Stimulated activated CD8-positive, alpha-beta memory T cell treated with anti-CD3 and anti-CD28 coated beads, Interleukin-12 subunit alpha, Interleukin-12 subunit beta, amount 100 ng/mL, for 4 hours (primary cell): Measurements from ENCODE around the gene UNC13A.

ENCODE experiments used
- DNase-seq: peaks from one replicate; pipeline ENCODE4 v3.0.0-alpha.2; 2020; ENCODE audit warnings: low read depth

Gene UNC13A

GRCh38 chr19:17669419-17669818 is 18.7 kb downstream of the UNC13A start:
- DNase-seq = no peak

DNA sequence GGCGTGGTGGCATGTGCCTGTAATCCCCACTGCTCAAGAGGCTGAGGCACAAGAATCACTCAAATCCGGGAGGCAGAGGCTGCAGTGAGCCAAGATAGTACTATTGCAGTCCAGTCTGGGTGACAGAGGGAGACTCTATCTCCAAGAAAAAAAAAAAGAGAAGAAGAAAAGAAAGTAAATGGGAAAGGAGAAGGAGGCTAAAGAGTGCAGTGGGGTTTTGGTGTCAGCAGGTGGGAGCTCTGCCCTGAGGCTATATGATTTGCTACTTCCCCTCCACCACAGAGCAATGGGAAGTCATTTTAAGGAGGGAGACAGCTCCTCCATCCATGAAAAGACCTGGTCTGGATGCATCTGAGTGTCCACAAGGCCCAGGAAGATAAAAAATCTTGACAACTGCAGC is 23.1 kb downstream of the UNC13A start:
- no peak for DNase-seq

DNA sequence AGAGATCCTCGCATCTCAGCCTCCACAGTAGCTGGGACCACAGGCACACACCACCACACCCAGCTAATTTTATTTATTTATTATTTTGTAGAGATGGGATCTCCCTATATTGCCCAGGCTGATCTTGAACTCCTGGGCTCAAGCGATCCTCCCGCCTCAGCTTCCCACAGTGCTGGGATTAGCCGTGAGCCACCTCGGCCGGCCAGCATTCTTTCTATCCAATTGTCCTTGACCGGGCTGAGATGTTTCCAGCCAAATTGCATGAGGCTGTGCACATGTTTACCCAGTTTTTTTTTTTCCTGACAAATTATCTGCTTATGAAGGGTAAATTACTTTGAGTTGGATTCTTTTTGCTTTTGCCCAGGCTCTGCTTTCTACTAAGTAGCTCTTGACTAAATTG is 28.2 kb downstream of the UNC13A start:
- no peak for DNase-seq

DNA sequence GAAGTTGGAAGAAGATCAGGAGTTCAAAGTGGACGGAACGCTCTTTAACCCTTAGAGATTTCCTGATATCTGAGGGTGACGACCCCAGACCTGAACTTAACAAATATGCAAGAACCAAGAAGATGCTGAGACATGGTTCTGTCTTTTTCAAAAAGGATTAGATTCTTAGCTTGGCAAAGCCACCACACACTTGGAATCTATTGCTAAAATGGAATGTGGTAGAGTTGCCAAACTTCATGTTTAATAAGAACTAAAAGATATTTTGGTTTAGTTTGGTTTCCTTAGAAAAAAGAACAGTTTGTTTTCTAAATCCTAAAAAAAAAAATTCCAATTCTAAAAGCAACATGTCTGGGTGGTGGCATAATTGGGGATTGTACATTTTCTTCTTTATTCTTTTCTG is 29.5 kb downstream of the UNC13A start:
- no peak for DNase-seq

GRCh38 chr19:17658240-17658639 is 29.9 kb downstream of the UNC13A start:
- no peak for DNase-seq

GRCh38 chr19:17656970-17657369 is 31.2 kb downstream of the UNC13A start:
- no peak for DNase-seq

- no peak for DNase-seq
Measured at GRCh38 chr19:17655751-17656472, 32.2 kb downstream of the UNC13A start.

DNA sequence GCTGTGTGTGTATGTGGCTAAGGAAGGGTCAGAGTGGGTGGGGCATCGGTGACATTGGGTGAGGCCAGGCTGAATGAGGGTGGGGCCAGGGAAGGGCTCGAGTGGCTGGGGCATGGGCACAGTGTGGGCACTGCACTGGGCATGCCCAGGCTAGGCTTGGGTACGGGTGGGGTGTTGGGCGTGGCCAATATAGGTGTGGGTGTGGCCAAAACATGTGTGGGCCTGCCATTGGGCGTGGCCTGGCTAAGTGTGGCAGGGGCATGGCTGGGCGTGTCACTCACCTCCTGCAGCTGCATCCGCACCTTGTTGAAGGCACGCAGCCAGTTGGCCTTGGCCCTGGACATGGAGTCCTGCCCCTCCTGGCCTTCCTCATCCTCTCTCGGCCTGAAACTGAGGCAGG is 33.2 kb downstream of the UNC13A start:
- no peak for DNase-seq

- DNase-seq = no peak
Measured at GRCh38 chr19:17652627-17653026, 35.5 kb downstream of the UNC13A start.

DNA sequence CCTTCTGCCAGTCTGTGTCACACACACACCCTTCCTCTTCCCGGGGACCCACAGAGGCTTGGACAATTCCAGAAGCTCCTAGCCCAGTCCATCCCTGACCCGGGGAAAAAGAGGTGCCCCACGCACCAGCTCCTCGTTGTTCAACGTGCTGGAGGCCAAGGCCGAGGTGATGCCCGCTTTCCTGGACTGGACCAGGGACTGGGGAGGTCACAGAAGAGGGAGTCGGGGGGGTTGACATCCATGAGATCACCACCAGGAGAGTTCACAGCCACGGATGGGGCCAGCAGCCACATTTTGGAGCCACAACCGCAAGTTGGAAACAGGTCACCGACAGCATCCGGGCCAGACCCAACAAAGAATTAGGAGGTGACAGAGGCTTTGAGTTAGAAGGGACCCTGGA is 39.4 kb downstream of the UNC13A start:
- no peak for DNase-seq

DNA sequence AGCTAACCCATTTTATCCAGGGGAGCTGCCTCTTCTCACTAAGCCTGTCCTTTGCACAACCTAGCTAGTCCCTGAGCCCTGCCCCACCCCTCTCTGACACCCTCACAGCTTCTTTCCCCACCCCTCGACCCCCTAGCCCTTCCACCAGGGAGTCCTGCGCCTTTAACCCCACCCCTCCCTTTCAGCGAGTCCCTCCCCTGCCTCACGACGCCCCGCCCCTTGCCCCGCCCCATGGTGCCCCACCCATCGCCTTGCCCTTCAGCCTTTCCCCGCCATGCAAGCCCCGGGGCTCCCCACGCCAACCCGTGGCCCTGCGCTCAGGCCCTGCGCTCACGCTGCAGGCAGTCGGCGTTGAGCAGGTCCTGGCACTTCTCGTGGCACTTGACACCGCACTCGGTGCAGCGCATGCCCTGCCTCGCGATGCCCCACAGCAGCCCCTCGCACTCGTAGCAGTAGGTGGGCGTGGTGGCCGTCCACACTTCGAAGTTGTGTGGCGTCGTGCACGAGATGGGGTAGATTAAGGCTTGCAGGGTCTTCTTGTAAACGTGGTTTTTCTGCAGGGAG is 40.0 kb downstream of the UNC13A start:
- DNase-seq = no peak

DNA sequence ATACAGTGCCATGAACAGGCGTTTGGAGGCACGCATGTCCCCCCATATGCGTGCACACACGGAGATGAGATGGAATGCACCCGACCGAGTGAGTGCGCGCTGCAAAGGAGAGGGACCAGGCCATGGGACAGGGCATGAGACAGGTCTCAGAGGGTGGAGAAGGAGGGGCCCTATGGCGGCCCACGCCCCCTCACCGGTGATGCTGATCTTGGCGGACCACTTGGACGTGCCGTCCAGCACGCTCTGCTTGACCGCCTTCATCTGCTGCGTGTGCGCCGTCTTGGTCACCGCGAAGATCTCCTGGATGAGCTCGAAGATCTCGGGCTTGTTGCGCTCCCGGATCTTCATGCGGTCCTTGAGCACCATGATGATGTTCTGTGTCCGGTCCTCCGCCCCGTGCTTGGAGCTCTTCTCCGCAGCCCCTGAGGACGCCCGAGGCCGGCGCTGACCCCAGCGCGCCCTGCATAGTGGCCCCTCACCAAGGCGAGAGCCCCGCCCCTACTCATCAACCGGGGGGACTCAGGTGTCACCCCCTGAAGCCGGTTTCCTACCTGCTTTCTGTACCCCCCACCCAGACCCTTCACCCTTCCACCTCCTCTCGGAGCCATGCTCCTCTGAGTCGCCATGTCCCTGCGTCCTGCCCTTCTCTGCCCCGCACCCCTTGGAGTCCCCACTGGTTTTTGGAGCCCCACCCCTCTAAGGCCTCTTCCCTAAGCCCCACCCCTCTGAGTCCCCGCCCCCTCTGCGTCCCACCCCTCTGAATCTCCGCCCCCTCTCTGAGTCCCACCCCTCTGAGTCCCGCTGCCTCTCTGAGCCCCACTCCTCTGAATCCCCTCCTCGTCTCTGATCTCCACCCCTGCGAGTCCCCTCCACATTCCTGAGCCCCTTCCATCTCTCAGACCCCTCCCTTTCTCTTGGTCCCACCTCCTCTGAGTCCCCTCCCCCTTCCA is 40.8 kb downstream of the UNC13A start:
- DNase-seq = no peak

DNA sequence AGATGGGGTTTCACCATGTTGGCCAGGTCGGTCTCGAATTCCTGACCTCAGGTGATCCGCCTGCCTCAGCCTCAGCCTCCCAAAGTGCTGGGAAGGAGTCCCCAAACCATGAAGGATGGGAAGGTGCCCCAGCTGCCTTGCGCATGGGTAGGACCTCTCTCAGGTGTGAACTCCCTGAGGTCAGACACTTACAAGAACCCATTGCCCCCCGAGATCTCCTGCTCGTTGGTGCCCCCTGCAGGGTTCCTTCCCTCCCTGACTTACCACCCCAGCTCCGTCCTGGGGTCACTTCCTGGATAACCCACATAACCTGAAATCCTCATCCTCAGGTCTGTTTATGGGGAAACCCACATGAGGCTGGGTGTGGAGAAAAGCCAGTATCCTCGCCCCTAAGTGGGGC is 41.7 kb downstream of the UNC13A start:
- DNase-seq = no peak

DNA sequence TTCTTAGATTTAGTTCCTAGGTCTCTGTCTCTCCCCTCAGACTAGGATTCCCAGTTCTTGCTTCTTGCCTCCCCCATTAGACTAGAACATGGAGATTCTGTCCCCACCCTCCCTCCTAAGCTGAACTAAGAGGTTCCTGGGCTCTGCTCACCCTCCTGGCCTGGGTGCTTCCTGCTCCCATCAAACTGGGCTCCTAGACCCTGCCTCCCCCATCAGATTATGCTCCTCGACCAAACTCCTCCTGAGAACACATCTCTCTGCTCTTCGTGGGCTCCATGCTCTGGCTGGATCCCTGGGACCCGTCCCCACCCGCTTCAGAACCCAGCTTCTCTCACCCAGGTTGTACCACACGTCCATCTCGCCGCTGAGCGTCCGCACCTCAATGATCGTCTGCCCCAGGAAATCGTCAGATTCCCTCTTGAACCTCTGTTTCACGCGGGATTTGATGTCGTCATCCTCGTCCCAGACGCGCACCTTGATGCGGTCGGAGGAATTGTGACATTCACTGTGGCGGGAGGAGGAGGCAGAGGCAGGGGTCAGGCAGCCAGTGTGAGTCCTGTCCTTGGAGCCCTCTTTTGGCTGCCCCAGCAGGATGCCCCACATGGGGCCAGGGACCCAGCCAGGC is 42.7 kb downstream of the UNC13A start:
- DNase-seq = no peak

- no peak for DNase-seq
Measured at GRCh38 chr19:17642656-17643055, 45.5 kb downstream of the UNC13A start.

DNA sequence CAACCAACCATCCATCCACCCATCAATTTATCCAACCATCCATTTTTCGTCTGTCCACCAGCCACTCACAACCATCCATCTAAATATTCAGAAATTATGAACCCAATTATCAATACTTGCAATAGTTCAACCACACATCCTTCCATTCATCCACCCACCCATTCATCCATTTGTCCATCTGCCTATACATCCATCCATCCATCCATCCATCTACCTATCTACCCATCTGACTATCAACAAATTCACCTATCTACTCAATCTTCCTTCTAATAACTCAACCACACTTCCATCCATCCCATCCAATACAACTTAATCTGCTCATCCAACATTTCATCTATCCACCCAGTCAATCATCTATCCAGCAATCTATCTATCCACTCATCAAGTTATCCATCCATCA is 46.3 kb downstream of the UNC13A start:
- DNase-seq = no peak

DNA sequence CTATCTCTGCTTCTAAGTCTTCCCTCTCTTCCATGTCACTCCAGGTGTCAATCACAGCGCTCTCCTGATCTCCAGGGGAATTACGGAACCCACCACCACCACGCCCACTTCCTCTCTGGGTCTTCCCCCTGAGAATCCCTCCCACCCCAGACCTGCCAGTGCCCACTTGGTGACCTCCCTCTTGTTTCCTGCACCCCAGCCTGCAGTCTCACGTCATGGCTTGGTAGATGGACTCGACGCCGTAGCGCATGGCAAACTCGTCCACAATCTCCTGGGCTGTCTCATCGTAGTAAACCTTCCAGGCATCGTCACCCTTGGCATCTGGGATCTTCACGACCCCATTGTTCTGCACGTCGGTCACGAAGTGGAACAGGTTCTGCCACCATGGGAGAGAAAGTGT is 47.0 kb downstream of the UNC13A start:
- no peak for DNase-seq

DNA sequence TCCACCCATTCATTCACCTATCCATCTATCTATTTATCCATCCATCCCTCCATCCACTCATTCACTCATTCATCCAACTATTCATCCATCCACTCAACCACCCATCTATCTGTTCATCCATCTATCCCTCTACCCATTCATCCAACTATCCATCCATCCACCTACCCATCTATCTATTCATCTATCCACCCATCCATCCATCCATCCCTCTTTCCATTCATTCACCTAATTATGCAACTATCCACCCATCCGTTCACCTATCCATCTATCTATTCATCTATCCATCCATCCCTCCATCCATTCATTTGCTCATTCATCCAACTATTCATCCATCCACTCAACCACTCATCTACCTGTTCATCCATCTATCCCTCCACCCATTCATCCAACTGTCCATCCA is 54.5 kb downstream of the UNC13A start:
- DNase-seq = no peak

DNA sequence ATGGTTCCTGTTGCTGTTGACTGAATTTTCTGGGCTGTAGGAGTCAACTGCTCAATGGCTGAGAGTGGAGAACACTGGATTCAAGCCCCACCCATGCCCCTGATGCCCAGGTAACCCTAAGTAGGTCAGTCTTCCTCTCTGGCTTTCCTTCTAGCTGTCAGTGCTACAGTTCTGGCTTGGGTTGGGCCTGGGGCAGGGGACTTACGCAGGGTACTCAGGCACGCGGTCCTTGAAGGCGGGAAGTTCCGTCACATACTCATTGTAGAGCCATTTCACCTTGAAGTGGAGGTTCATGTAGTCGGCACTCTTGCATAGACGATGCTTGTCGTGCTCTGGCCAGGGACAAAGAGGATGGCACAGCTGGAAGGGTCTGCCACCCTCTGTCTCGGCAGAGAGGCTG is 55.6 kb downstream of the UNC13A start:
- DNase-seq = no peak

DNA sequence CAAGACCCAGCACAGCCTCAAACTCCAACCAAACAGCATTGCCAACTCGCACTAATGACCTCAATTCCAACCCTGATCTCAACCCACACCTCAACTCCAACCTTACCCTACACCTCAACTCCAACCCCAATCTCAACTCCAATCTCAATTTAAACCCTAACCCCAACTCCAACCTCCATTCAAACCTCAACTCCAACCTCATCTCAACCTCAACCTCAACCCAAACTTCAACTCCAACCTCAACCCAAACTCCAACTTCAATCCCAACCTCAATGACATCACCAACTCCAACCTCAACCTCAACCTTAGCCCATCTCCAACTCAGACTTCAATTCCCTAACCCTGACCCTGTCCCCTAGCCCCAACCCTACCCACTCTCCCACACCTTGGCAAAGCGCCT is 58.4 kb downstream of the UNC13A start:
- DNase-seq = no peak

DNA sequence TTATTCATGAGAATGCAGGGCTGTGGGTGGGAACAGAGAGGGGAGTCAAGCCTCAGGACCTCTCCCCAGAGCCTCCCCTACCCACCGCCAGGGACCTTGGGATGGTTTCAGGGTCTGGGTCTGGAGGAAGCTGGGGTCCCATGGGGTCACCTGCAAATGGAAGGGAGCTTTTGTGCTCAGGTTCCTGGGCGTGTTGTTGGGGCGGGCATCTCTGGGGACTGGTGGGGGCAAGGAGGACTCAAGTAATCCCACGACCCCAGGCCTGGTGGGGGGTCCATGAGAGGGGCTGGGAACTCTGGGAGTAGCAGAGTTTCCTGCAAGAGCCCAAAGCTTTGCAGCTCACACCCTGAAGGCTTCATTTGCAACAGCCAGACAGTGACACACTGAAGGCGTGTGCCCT is 60.2 kb downstream of the UNC13A start:
- DNase-seq = no peak

GRCh38 chr19:17627161-17627560 is 61.0 kb downstream of the UNC13A start:
- no peak for DNase-seq
